GM10248 (cell line): ENCODE data around the gene PLCL2.

Experiments used
- CTCF ChIA-PET: fragments of 300-600 bp; sonication (Branson Sonifier 250); formaldehyde crosslinking; extraction: SDS; loops from one replicate; lab custom pipeline; 2021; ENCODE audit warnings: antibody characterized with exemption; lab: Yijun Ruan, JAX
- POLR2A ChIA-PET: fragments of 350-650 bp; sonication (Branson Sonifier 250); formaldehyde crosslinking; extraction: SDS; loops from one replicate; lab custom pipeline; 2020; ENCODE audit warnings: antibody characterized with exemption; lab: Yijun Ruan, JAX
- DNase-seq: peaks from one replicate; pipeline ENCODE4 v3.0.0; 2012; ENCODE audit errors: extremely low spot score
- CTCF ChIP-seq: IDR thresholded peaks from 2 replicates; pipeline ENCODE4 v1.5.1; 2012; ENCODE audit warnings: mild to moderate bottlenecking, low read depth; ENCODE audit errors: extremely low read depth, missing control alignments, control extremely low read depth

Gene PLCL2

GRCh38 chr3:16861432-16861831 lies 23.3 kb upstream of the PLCL2 start:
- ChIA-PET CTCF (interaction anchor here (1.0 to 1.3 kb wide), 3 partner anchors 10 to 22 kb away, joined by 3 to 4 read pairs (median 4); no protein-coding TSS in a partner anchor), POLR2A (no interaction called here)
- DNase-seq: no peak
- no peak for TF ChIP-seq CTCF

- POLR2A ChIA-PET: no interaction called here
- DNase-seq: no peak
These were observed 20.0 kb upstream of the PLCL2 start for GRCh38 chr3:16864610-16865313.

GRCh38 chr3:16865335-16865734 lies 19.4 kb upstream of the PLCL2 start:
- ChIA-PET CTCF (interaction anchor here (1.0 kb wide), 1 partner anchor 9 kb away, joined by 3 read pairs; no protein-coding TSS in a partner anchor), POLR2A (no interaction called here)
- TF ChIP-seq CTCF: no peak
- DNase-seq: no peak

More at GRCh38 chr3:16864610-16865313, 20.0 kb upstream of the PLCL2 start:
- TF ChIP-seq CTCF: no peak
- CTCF ChIA-PET: interaction anchor here (1.0 to 1.4 kb wide), 6 partner anchors 9 to 263 kb away, joined by 3 to 5 read pairs (median 4); no protein-coding TSS in a partner anchor

GRCh38 chr3:16866571-16866970 lies 18.2 kb upstream of the PLCL2 start:
- POLR2A ChIA-PET: no interaction called here
- no peak for DNase-seq
- no peak for TF ChIP-seq CTCF
- CTCF ChIA-PET: interaction anchor here (1.0 to 2.6 kb wide), 2 partner anchors 10 to 61 kb away, joined by 3 to 5 read pairs; no protein-coding TSS in a partner anchor

- CTCF ChIA-PET: interaction anchor here (1.6 to 2.6 kb wide), 4 partner anchors 10 to 59 kb away, joined by 5 to 8 read pairs (median 5); partner anchors contain the start of gene PLCL2
- POLR2A ChIA-PET: no interaction called here
- no peak for TF ChIP-seq CTCF
- DNase-seq: no peak
These were observed 16.2 kb upstream of the PLCL2 start for GRCh38 chr3:16868513-16868912.

- no peak for DNase-seq
- ChIA-PET POLR2A (no interaction called here), CTCF (interaction anchor here (1.6 to 2.6 kb wide), 3 partner anchors 11 to 58 kb away, joined by 5 to 8 read pairs (median 5); partner anchors contain the start of gene PLCL2)
These were observed 15.3 kb upstream of the PLCL2 start for GRCh38 chr3:16869261-16870005.

More at GRCh38 chr3:16869261-16870005, 15.3 kb upstream of the PLCL2 start:
- TF ChIP-seq CTCF: no peak
